HepG2 (cell line): ENCODE measurements around the gene PLEKHD1. TPM values are rescaled to one million over a fixed set of nuclear protein-coding genes. Genes with fewer than 3 reads are reported as not detected.
A peak's percentile ranks its signal among the peaks of the same experiment; 100 is the strongest.

ENCODE experiments used
- ATAC-seq: fragments of 200-7000 bp; cut with Tn5 transposase; 3 replicates; pipeline ENCODE4 v1.9.1; 2020; ENCODE audit warnings: mild to moderate bottlenecking, moderate library complexity
- BruUV-seq: library from RNA; stranded (reverse); fragments of 400-500 nt; replicated peaks from 2 replicates; lab custom pipeline; 2021; lab: Mats Ljungman, UMichigan
- CTCF ChIA-PET: fragments of 300-600 bp; formaldehyde crosslinking; extraction: SDS; loops from one replicate; lab custom pipeline; 2021; ENCODE audit warnings: low total read pairs, inconsistent platforms, low intra/inter-chr PET ratio; lab: Yijun Ruan, JAX
- POLR2A ChIA-PET: fragments of 350-600 bp; sonication (Branson Sonifier 250); formaldehyde crosslinking; loops from one replicate; lab custom pipeline; 2020; ENCODE audit warnings: antibody characterized with exemption, inconsistent platforms; lab: Yijun Ruan, JAX
- DNase-seq: peaks from one replicate; pipeline ENCODE4 v3.0.0-alpha.2; 2015; ENCODE audit warnings: low spot score
- FAIRE-seq: peaks from 3 replicates; lab custom pipeline; 2011; peaks lifted over from hg19 to GRCh38; lab: Jason Lieb, UNC
- H2AFZ ChIP-seq: one replicate; pipeline ENCODE4 v1.6.1; 2011; ENCODE audit warnings: low read length, inconsistent platforms
- H3K27ac ChIP-seq: fragments of 300-600 bp; 3 replicates; pipeline ENCODE4 v1.8.0; 2011; ENCODE audit warnings: mixed run types, mild to moderate bottlenecking, mixed read lengths, low read length, inconsistent platforms; ENCODE audit not compliant: insufficient read depth; ENCODE audit errors: extremely low read length
- H3K27me3 ChIP-seq, 2 experiments: fragments of 200-600 bp in 1 of 2; 2 replicates in 1 of 2; 3 replicates in 1 of 2; pipeline versions ENCODE4 v1.6.0 to v1.8.0; 2011; ENCODE audit warnings: low read length in 2 of 2, mild to moderate bottlenecking in 2 of 2, moderate library complexity in 2 of 2, inconsistent platforms in 1 of 2; ENCODE audit not compliant: insufficient read depth in 2 of 2, control insufficient read depth in 1 of 2
- H3K36me3 ChIP-seq, 2 experiments: fragments of 200-600 bp in 1 of 2; replicated peaks in 1 of 2; 2 replicates in 1 of 2; 3 replicates in 1 of 2; pipeline versions ENCODE4 v1.5.1 to v1.8.0; 2011; ENCODE audit warnings: low read length in 2 of 2, inconsistent platforms in 1 of 2; ENCODE audit not compliant: insufficient read depth in 2 of 2, control insufficient read depth in 1 of 2
- H3K4me1 ChIP-seq: 2 replicates; pipeline ENCODE4 v1.5.1; 2012; ENCODE audit warnings: low read length, inconsistent platforms; ENCODE audit not compliant: insufficient read depth
- H3K4me2 ChIP-seq: 2 replicates; pipeline ENCODE4 v1.6.0; 2011; ENCODE audit warnings: low read depth, low read length, inconsistent platforms
- H3K4me3 ChIP-seq, 3 experiments: fragments of 200-600 bp in 1 of 3; sonication (generic), shearing (Covaris generic) in 1 of 3; replicated peaks in 1 of 3; 2 replicates each; pipeline ENCODE4 v1.5.1; 2011 to 2016; ENCODE audit warnings: low read length in 3 of 3, inconsistent platforms in 2 of 3, low read depth in 2 of 3, mild to moderate bottlenecking in 2 of 3, control low read depth in 1 of 3, mixed read lengths in 1 of 3; ENCODE audit not compliant: insufficient read depth in 1 of 3
- H3K79me2 ChIP-seq: one replicate; pipeline ENCODE4 v1.6.1; 2011; ENCODE audit warnings: low read length, inconsistent platforms; ENCODE audit not compliant: insufficient read depth
- H3K9ac ChIP-seq: 2 replicates; pipeline ENCODE4 v1.6.0; 2011; ENCODE audit warnings: mild to moderate bottlenecking, low read depth, low read length, inconsistent platforms; ENCODE audit not compliant: insufficient read depth
- H3K9me3 ChIP-seq: 2 replicates; pipeline ENCODE4 v1.5.1; 2012; ENCODE audit warnings: mild to moderate bottlenecking, low read length
- H4K20me1 ChIP-seq: 2 replicates; pipeline ENCODE4 v1.6.0; 2011; ENCODE audit warnings: inconsistent platforms, mild to moderate bottlenecking, low read length, moderate library complexity; ENCODE audit not compliant: insufficient read depth
- CAMTA2 ChIP-seq: sonication (generic); formaldehyde crosslinking; IDR thresholded peaks from 2 replicates; pipeline ENCODE4 v1.4.0; 2020; ENCODE audit warnings: mild to moderate bottlenecking, missing genetic modification reagents, borderline replicate concordance
- E2F2 ChIP-seq: sonication (generic); formaldehyde crosslinking; IDR thresholded peaks from 2 replicates; pipeline ENCODE4 v1.4.0; 2020; ENCODE audit warnings: missing genetic modification reagents, borderline replicate concordance
- SMC3 ChIP-seq: IDR thresholded peaks from 2 replicates; pipeline ENCODE4 v1.6.1; 2011; ENCODE audit warnings: low read length, improper control_type of control experiment
- TFE3 ChIP-seq: IDR thresholded peaks from 2 replicates; pipeline ENCODE4 v1.6.1; 2016
- ZBTB14 ChIP-seq: sonication (generic); formaldehyde crosslinking; IDR thresholded peaks from 2 replicates; pipeline ENCODE4 v1.4.0; 2020; ENCODE audit warnings: missing genetic modification reagents
- ZFY ChIP-seq: sonication (generic); formaldehyde crosslinking; IDR thresholded peaks from 2 replicates; pipeline ENCODE4 v1.4.0; 2020; ENCODE audit warnings: missing genetic modification reagents
- ZNF138 ChIP-seq: sonication (generic); formaldehyde crosslinking; IDR thresholded peaks from 2 replicates; pipeline ENCODE4 v1.5.0; 2020; ENCODE audit warnings: mild to moderate bottlenecking, low read depth, missing genetic modification reagents
- ZNF501 ChIP-seq: sonication (generic); formaldehyde crosslinking; IDR thresholded peaks from 2 replicates; pipeline ENCODE4 v1.5.1; 2020; ENCODE audit warnings: mild to moderate bottlenecking, moderate library complexity, missing genetic modification reagents
- ZNF530 ChIP-seq: sonication (generic); formaldehyde crosslinking; IDR thresholded peaks from 2 replicates; pipeline ENCODE4 v1.5.0; 2020; ENCODE audit warnings: low read depth, mild to moderate bottlenecking, missing genetic modification reagents
- ZNF569 ChIP-seq: sonication (generic); formaldehyde crosslinking; IDR thresholded peaks from 2 replicates; pipeline ENCODE4 v1.5.0; 2020; ENCODE audit warnings: mild to moderate bottlenecking, missing genetic modification reagents, moderate library complexity, borderline replicate concordance
- ZNF607 ChIP-seq: sonication (generic); formaldehyde crosslinking; IDR thresholded peaks from 2 replicates; pipeline ENCODE4 v1.5.1; 2020; ENCODE audit warnings: missing genetic modification reagents, mild to moderate bottlenecking, borderline replicate concordance
- ZNF790 ChIP-seq: sonication (generic); formaldehyde crosslinking; IDR thresholded peaks from 2 replicates; pipeline ENCODE4 v1.8.0; 2022; ENCODE audit warnings: missing genetic modification reagents, mild to moderate bottlenecking, borderline replicate concordance
- WGBS: methylation state at CpG from one replicate; pipeline ENCODE4 v1.1.6; 2017; ENCODE audit warnings: low lambda C conversion rate; 5-methylcytosine and 5-hydroxymethylcytosine counted together
- in situ Hi-C: cut with HindIII; loops from 2 replicates; pipeline ENCODE4 v1.10.0; 2017; ENCODE audit warnings: low pct_unique_long_range_greater_than_20kb; ENCODE audit not compliant: extremely low pct_ligation_motif_present
- intact Hi-C: fragments of 100-400 bp; cut with micrococcal nuclease; formaldehyde crosslinking; loops from one replicate; pipeline ENCODE4 v1.10.0; 2022; ENCODE audit not compliant: unreplicated experiment
- polyA plus RNA-seq, 8 experiments: library from polyadenylated mRNA; depleted of rRNA in 3 of 8; stranded (reverse) in 7 of 8; unstranded in 1 of 8; fragments of >200 nt; fragmentation: Illumina TruSeq in 4 of 8; extraction: Trizol in 4 of 8; gene quantifications; 2 replicates each; pipeline versions ENCODE4 v1.2.1 to v1.2.3, GENCODE V29; 2011 to 2016; ENCODE audit warnings: low read depth in 4 of 8, missing spikeins in 1 of 8, mixed read lengths in 1 of 8; ENCODE audit not compliant: insufficient read depth in 1 of 8
- total RNA-seq, 5 experiments: library from RNA; depleted of rRNA; stranded (reverse); fragments of >200 nt; fragmentation: Illumina TruSeq; extraction: Trizol; gene quantifications; 2 replicates each; pipeline ENCODE4 v1.2.3, GENCODE V29; 2016; ENCODE audit warnings: low read depth in 1 of 5

The PLEKHD1 gene
- total and polyA plus RNA-seq, 2 of the 13 experiments (the other 11 are each of a cell fraction or from before 2014, with no cell fraction given), result 0.01 TPM; not detected in 1

DNA sequence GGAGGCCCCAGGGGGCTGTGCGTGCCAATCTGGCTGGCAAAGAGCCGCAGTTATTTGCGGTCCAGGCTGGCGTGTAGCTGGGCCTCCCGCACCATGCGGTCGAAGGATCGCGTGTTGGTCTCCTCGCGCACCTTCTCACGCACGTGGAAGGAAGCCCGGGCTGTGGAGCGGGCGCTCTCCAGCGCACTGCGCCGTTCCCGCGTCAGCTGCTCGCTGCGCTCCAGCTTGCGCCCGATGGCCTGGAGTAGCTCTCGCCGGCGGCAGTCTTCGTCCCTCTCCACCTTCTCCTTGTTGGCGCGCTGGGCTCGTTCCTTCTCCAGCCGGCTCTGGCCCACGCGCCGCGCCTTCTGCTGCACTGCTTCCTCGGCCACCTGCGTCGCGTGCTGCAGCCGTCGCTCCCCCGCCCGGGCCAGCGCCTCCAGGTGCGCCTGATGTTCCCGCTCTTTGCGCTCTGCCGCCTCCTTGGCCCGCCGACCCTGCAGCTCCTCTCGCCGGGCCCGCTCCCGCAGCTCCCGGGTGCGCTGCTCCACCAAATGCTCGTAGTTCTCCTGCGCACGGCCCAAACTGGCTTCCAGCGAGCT is 87.0 kb downstream of the PLEKHD1 start:
- ChIA-PET POLR2A (no interaction called here), CTCF (no interaction called here)
- Histone ChIP-seq H4K20me1 (no peaks in the 10 kb centered on the region), H3K27me3 (peaks cover 2 to 67% of the 10 kb centered on the region in 2 experiments), H3K4me2 (peak overlapping the region; percentile 60), H3K9ac (no peak overlapping the region), H3K9me3 (no peaks in the 10 kb centered on the region), H3K36me3 (no peaks in the 10 kb centered on the region), H3K4me3 (peak overlapping the region in 2 of 3 experiments; percentile 22 to 58; a peak in 2 of 6 replicates), H2AFZ (no peak overlapping the region), H3K79me2 (no peaks in the 10 kb centered on the region), H3K27ac (no peak overlapping the region), H3K4me1 (peaks cover 31% of the 10 kb centered on the region)
- no peak for TF ChIP-seq ZNF138 (CRISPR knock-in tag)
- TF ChIP-seq ZNF530 (CRISPR knock-in tag), result no peak
- in situ Hi-C loops, result loop anchor here (5.0 kb wide), 1 partner anchor 34 kb away; no protein-coding TSS in a partner anchor
- ATAC-seq (no peak), FAIRE-seq (no peak), DNase-seq (no peak)
- 91% methylated on average over 61 of the region's 62 CpGs for WGBS
- no TSS peak for BruUV-seq
- intact Hi-C loops, result no loop called here

DNA sequence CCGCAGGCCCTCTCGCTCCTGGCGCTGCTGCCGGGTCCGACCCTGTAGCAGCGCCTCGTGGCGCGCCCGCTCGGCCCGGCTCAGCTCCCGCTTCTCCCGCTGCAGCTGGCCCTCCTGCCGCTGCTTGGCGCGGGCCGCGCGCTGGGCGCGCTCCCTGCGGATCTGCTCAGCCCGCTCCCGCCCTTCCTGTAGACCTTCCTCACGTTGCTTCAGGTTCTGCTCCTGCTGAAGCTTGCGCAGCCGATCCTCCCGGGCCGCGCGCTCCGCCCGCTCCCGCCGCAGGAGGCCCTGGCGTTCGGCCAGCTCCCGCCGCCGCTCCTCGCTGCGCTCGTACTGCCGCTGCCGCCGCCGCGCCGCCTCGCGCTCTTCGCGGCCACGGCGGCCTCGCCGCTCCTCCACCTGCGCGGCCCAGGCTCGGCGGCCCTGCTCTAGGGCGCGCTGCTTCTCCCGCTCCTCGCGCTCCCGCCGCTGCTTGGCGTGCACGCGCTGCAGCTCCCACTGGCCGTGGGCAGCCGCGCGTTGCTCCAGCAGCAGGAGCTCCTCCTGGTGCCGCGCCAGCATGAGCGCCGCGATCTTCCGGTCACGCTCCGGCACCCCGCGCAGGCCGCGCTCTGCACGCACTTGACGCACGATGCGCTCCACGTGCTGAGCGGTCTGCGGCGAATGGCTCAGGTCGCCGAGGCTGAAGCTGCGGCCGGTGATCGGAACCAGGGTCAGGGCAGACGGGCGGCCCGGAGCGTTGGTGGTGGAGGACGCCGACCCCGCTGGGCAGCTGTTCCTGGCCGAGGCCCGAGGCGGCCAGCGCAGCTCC is 87.7 kb downstream of the PLEKHD1 start:
- intact Hi-C loops, result no loop called here
- H3K4me1 ChIP-seq, result peaks cover 31% of the 10 kb centered on the region
- peak; percentile 17 for DNase-seq
- TF ChIP-seq ZNF501 (CRISPR knock-in tag), result no peak
- TF ChIP-seq SMC3, result no peak
- no peak for TF ChIP-seq ZNF607
- TF ChIP-seq ZFY (CRISPR knock-in tag), result peak; percentile 46; the same call in 1 of the 2 replicates
- TF ChIP-seq CAMTA2 (CRISPR knock-in tag), result no peak
- peak; percentile 78 for TF ChIP-seq ZBTB14 (CRISPR knock-in tag)
- TF ChIP-seq E2F2 (CRISPR knock-in tag), result no peak
- TF ChIP-seq ZNF790 (CRISPR knock-in tag), result no peak
- TF ChIP-seq TFE3 (CRISPR knock-in tag), result no peak
- TF ChIP-seq ZNF569, result no peak

More for the DNA sequence above, 87.7 kb downstream of the PLEKHD1 start:
- no peak overlapping the region for H2AFZ ChIP-seq
- no peak overlapping the region for H3K9ac ChIP-seq
- FAIRE-seq (no peak), ATAC-seq (peak; percentile 60)
- peaks cover 2 to 65% of the 10 kb centered on the region in 2 experiments for H3K27me3 ChIP-seq
- H3K79me2 ChIP-seq, result no peaks in the 10 kb centered on the region
- H3K27ac ChIP-seq, result no peak overlapping the region
- in situ Hi-C loops, result loop anchor here (5.0 kb wide), 1 partner anchor 35 kb away; no protein-coding TSS in a partner anchor
- POLR2A ChIA-PET, result no interaction called here
- H3K9me3 ChIP-seq, result no peaks in the 10 kb centered on the region
- CTCF ChIA-PET, result no interaction called here
- BruUV-seq, result no TSS peak
- H3K4me2 ChIP-seq, result peak overlapping the region; percentile 60
- no peaks in the 10 kb centered on the region for H4K20me1 ChIP-seq
- H3K36me3 ChIP-seq, result no peaks in the 10 kb centered on the region
- WGBS, result 57% methylated on average over 39 of the region's 112 CpGs
- H3K4me3 ChIP-seq, result peak overlapping the region in 2 of 3 experiments; percentile 22 to 58; a peak in 4 of 6 replicates
